Peyer's patch (tissue), 4 donors: ENCODE data around the gene CLEC16A. TPM values are rescaled to one million over a fixed set of nuclear protein-coding genes. Genes with fewer than 3 reads are reported as not detected.

ENCODE experiments used
- DNase-seq, 3 donors: peaks; one replicate each; pipeline ENCODE4 v3.0.0-alpha.2; 2017 to 2019
- H3K27ac ChIP-seq, 4 donors: fragments of 200-600 bp; sonication (generic); one replicate each; pipeline ENCODE4 v1.5.1; 2016 to 2019
- H3K27me3 ChIP-seq, 2 donors: fragments of 200-600 bp; sonication (generic); one replicate each; pipeline ENCODE4 v1.5.1; 2019
- H3K36me3 ChIP-seq, 3 donors: fragments of 200-600 bp; sonication (generic); one replicate each; pipeline ENCODE4 v1.5.1; 2016 to 2019
- H3K4me1 ChIP-seq, 4 donors: fragments of 200-600 bp; sonication (generic); one replicate each; pipeline ENCODE4 v1.5.1; 2016 to 2019
- H3K4me3 ChIP-seq, 4 donors: fragments of 200-600 bp; sonication (generic); 1 replicate in 3 of 4; 2 replicates in 1 of 4; pipeline ENCODE4 v1.5.1; 2016 to 2019; ENCODE audit warnings: mild to moderate bottlenecking in 1 of 4
- H3K9me3 ChIP-seq, 4 donors: fragments of 200-600 bp; sonication (generic); one replicate each; pipeline ENCODE4 v1.5.1; 2016 to 2019; ENCODE audit warnings: mild to moderate bottlenecking in 1 of 4
- POLR2A ChIP-seq, 2 donors: fragments of 450-650 bp; IDR thresholded peaks; one replicate each; pipeline ENCODE4 v1.5.1; 2017; ENCODE audit warnings: antibody characterized with exemption in 2 of 2, mild to moderate bottlenecking in 2 of 2, moderate library complexity in 2 of 2
- total RNA-seq, 4 donors: library from RNA; depleted of rRNA; stranded (reverse); fragments of >200 nt; gene quantifications; one replicate each; pipeline ENCODE4 v1.1.0, GENCODE V29; 2016
- TF ChIP-seq, protein P1 (sequence below), 6 experiments: fragments of 450-650 bp in 4 of 6; fragments of 200-600 bp in 2 of 6; sonication (generic) in 1 of 6; IDR thresholded peaks; one replicate each; pipeline ENCODE4 v1.5.1; 2017 to 2019; ENCODE audit warnings: antibody characterized with exemption in 6 of 6, mild to moderate bottlenecking in 3 of 6, moderate library complexity in 1 of 6

CLEC16A gene
- total RNA-seq, 4 donors from 2014 or later, result 37.8 to 139 (median 64.3) TPM

DNA sequence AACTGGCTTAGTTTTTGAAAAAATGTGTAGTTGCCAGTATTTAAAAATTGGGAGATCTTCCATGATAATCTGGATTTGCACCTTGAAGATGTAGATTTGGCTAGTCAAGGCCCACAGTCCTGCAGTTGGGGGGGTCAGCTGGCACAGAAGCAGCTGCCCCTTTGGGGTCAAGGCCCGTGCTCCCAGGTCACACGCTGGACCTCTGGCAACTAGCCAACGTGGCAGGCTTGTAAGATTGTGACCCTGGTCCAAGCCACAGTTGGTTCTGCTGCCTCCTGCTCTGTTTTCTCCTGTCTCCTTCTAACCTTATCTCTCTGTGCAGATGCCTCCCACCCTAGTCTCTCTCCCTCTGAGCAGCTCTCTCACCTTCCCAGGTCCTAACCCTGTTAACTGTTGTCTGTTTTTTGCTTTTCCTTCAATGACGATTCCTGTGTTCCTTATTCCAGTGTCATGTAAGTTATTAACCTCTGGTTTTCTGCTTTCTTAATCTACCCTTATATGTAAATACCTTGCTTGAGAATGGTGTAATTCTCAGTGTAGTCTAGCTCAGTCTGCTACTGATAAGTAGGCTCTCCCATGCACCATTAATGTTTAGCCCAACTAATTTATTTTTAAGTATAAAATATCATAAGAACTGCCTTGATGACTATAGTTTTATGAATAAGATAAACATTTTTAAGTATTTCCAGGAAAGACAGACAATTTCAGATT, 27.9 kb downstream of the CLEC16A start:
- H3K9me3 ChIP-seq, result no peaks in the 10 kb centered on the region
- no peak overlapping the region for H3K27ac ChIP-seq
- TF ChIP-seq POLR2A (IDR thresholded peaks at IDR 0.05), result no peak
- TF ChIP-seq, protein P1, sequence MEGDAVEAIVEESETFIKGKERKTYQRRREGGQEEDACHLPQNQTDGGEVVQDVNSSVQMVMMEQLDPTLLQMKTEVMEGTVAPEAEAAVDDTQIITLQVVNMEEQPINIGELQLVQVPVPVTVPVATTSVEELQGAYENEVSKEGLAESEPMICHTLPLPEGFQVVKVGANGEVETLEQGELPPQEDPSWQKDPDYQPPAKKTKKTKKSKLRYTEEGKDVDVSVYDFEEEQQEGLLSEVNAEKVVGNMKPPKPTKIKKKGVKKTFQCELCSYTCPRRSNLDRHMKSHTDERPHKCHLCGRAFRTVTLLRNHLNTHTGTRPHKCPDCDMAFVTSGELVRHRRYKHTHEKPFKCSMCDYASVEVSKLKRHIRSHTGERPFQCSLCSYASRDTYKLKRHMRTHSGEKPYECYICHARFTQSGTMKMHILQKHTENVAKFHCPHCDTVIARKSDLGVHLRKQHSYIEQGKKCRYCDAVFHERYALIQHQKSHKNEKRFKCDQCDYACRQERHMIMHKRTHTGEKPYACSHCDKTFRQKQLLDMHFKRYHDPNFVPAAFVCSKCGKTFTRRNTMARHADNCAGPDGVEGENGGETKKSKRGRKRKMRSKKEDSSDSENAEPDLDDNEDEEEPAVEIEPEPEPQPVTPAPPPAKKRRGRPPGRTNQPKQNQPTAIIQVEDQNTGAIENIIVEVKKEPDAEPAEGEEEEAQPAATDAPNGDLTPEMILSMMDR (IDR thresholded peaks at IDR 0.05), result no peak
- DNase-seq, result no peak
- no peaks in the 10 kb centered on the region for H3K4me1 ChIP-seq
- peaks cover 0 to 21% (median 0%) of the 10 kb centered on the region in 3 donors for H3K36me3 ChIP-seq
- H3K4me3 ChIP-seq, result no peak overlapping the region
- no peaks in the 10 kb centered on the region for H3K27me3 ChIP-seq

DNA sequence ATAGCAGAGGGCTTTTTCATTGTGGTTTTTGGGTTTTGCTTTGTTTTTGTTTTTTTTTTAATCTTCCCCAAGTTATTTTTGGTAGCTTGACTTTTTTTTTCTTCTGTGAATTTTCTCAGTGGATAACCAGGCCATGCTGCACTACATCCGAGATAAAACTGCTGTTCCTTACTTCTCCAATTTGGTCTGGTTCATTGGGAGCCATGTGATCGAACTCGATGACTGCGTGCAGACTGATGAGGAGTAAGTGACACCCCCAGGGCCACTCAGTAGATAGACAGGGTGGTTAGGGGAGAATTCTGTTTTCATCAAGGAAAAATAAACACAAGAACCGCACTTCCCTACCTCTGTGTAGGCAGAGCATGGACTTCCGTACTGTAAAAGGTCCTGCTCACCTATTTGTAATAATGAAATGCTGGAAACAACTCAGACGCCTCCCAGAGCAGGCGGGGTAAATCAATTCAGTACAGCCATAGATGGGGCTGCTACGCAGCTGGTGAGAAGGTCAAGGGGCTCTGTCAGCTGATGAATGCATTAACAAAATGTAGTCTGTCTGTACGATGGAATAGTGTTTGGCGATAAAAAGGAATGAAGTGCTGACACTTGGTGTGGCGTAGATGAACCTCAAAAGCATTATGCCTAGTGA, 28.6 kb downstream of the CLEC16A start:
- no peak overlapping the region for H3K4me3 ChIP-seq
- DNase-seq, result no peak
- H3K9me3 ChIP-seq, result no peaks in the 10 kb centered on the region
- no peaks in the 10 kb centered on the region for H3K27me3 ChIP-seq
- TF ChIP-seq, protein P1 (IDR thresholded peaks at IDR 0.05), result no peak
- TF ChIP-seq POLR2A (IDR thresholded peaks at IDR 0.05), result no peak
- H3K36me3 ChIP-seq, result peaks cover 0 to 28% (median 0%) of the 10 kb centered on the region in 3 donors
- H3K27ac ChIP-seq, result no peak overlapping the region
- no peaks in the 10 kb centered on the region for H3K4me1 ChIP-seq

- Histone ChIP-seq H3K27ac (no peak overlapping the region), H3K9me3 (no peaks in the 10 kb centered on the region), H3K27me3 (no peaks in the 10 kb centered on the region), H3K4me1 (no peaks in the 10 kb centered on the region), H3K4me3 (no peak overlapping the region), H3K36me3 (peaks cover 0 to 33% (median 0%) of the 10 kb centered on the region in 3 donors)
- DNase-seq, result no peak
- TF ChIP-seq, protein P1 (IDR thresholded peaks at IDR 0.05), result no peak
These were observed 32.3 kb downstream of the CLEC16A start for GRCh38 chr16:10976634-10977033.

- Histone ChIP-seq H3K36me3 (peaks cover 0 to 37% (median 0%) of the 10 kb centered on the region in 3 donors), H3K4me3 (no peak overlapping the region), H3K9me3 (no peaks in the 10 kb centered on the region), H3K4me1 (peaks cover 0 to 6% (median 0%) of the 10 kb centered on the region in 4 donors), H3K27me3 (no peaks in the 10 kb centered on the region), H3K27ac (no peak overlapping the region)
- no peak for DNase-seq
- TF ChIP-seq, protein P1 (IDR thresholded peaks at IDR 0.05), result no peak
- TF ChIP-seq POLR2A (IDR thresholded peaks at IDR 0.05), result no peak
These were observed 33.8 kb downstream of the CLEC16A start for GRCh38 chr16:10978124-10978523.

- peaks cover 0 to 6% (median 0%) of the 10 kb centered on the region in 4 donors for H3K4me1 ChIP-seq
- no peaks in the 10 kb centered on the region for H3K9me3 ChIP-seq
- no peaks in the 10 kb centered on the region for H3K27me3 ChIP-seq
- H3K4me3 ChIP-seq, result no peak overlapping the region
- peaks cover 0 to 38% (median 0%) of the 10 kb centered on the region in 3 donors for H3K36me3 ChIP-seq
- peak overlapping the region in 1 of 4 donors; percentile 68 for H3K27ac ChIP-seq
- TF ChIP-seq, protein P1 (IDR thresholded peaks at IDR 0.05), result no peak
- TF ChIP-seq POLR2A (IDR thresholded peaks at IDR 0.05), result no peak
- no peak for DNase-seq
These were observed 34.6 kb downstream of the CLEC16A start for GRCh38 chr16:10978871-10979446.
